SK-N-SH (cell line): ENCODE measurements around the gene PEPD.

Experiments used
- CTCF ChIP-seq: fragments of 200-600 bp; sonication (generic); IDR thresholded peaks from 2 replicates; pipeline ENCODE4 v1.6.1; 2017; ENCODE audit warnings: antibody characterized with exemption, mild to moderate bottlenecking, moderate library complexity
- ELF1 ChIP-seq: IDR thresholded peaks from 2 replicates; pipeline ENCODE4 v1.4.0; 2012
- EZH2phosphoT487 ChIP-seq: fragments of 200-600 bp; sonication (generic); IDR thresholded peaks from 2 replicates; pipeline ENCODE4 v1.6.1; 2017; ENCODE audit warnings: low read depth, mixed run types, mild to moderate bottlenecking, antibody characterized with exemption, moderate library complexity, borderline replicate concordance
- GABPA ChIP-seq: IDR thresholded peaks from 2 replicates; pipeline ENCODE4 v1.4.0; 2012; ENCODE audit warnings: low read depth, mild to moderate bottlenecking
- MAX ChIP-seq: IDR thresholded peaks from 2 replicates; pipeline ENCODE4 v1.4.0; 2012; ENCODE audit warnings: low read depth
- NRF1 ChIP-seq: IDR thresholded peaks from 2 replicates; pipeline ENCODE4 v1.6.1; 2012; ENCODE audit warnings: low read depth, mild to moderate bottlenecking, low read length
- POLR2AphosphoS5 ChIP-seq: IDR thresholded peaks from 2 replicates; pipeline ENCODE4 v1.6.1; 2012; ENCODE audit warnings: low read depth, low read length
- RCOR1 ChIP-seq: fragments of 150-350 bp; IDR thresholded peaks from 2 replicates; pipeline ENCODE4 v1.6.1; 2017; ENCODE audit warnings: antibody characterized with exemption, low read length
- SMC3 ChIP-seq: IDR thresholded peaks from 2 replicates; pipeline ENCODE4 v1.6.1; 2012; ENCODE audit warnings: low read depth, low read length, improper control_type of control experiment
- TCF12 ChIP-seq: IDR thresholded peaks from 2 replicates; pipeline ENCODE4 v1.4.0; 2012
- USF1 ChIP-seq: IDR thresholded peaks from 2 replicates; pipeline ENCODE4 v1.4.0; 2012; ENCODE audit warnings: low read depth, borderline replicate concordance
- YY1 ChIP-seq: IDR thresholded peaks from 2 replicates; pipeline ENCODE4 v1.4.0; 2012; ENCODE audit warnings: low read depth, mild to moderate bottlenecking

GRCh38 chr19:33414667-33415605 is 106.7 kb downstream of the PEPD start:
- TF ChIP-seq YY1: no peak
- no peak for TF ChIP-seq SMC3
- TF ChIP-seq POLR2AphosphoS5: no peak
- no peak for TF ChIP-seq CTCF
- TF ChIP-seq USF1: no peak
- TF ChIP-seq NRF1: no peak
- no peak for TF ChIP-seq EZH2phosphoT487
- TF ChIP-seq RCOR1: no peak
- no peak for TF ChIP-seq ELF1
- TF ChIP-seq TCF12: no peak
- no peak for TF ChIP-seq MAX
- TF ChIP-seq GABPA: no peak
